ENCODE data around the gene GABARAP. TPM values are rescaled to one million over a fixed set of nuclear protein-coding genes. Genes with fewer than 3 reads are reported as not detected.

Gene GABARAP
- total and polyA plus RNA-seq, 2 of the 13 experiments (the other 11 are each of a cell fraction or from before 2014, with no cell fraction given) = 161 to 310 TPM

DNA sequence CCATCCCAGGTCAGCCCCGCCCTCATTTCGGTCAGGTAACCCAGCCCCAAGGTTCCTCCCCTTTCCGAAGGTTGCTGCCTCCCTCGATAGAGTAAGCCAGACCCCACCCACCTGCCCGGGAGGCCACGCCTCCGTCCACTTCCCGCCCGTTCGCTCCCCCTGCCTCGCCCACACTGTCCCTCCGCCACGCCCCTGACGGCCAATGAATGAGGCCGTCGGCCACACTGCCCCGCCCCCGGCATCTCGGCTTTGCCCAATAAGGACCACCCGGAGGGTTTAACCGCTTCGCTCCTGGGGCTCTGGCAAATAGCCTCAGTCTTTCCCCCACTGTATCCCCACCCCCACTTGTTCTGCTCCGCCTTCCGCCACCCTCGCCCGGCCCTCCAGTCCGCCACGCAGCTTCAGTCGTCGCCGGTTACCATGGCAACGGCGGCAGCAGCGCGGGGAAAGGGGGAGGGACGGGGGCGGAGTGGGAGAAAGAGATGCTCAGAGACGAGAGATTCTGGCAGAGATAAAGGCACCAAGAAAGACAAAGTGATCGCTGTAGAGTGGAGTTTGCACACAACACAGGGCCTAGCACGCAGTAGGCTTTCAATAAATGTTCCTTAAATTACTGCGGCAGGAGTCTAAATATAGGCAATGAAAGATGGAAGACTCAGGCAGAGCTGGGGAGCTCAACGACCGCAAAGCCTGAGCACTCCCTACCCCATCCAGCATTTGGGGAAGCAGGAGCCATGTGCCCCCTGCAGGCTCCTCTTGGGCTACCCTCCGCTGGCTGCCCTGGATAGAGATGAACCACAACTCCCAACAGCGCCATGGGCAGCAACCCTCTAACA, 27.7 kb downstream of the GABARAP start (continued):
- TF ChIP-seq, protein P1, sequence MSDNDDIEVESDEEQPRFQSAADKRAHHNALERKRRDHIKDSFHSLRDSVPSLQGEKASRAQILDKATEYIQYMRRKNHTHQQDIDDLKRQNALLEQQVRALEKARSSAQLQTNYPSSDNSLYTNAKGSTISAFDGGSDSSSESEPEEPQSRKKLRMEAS (IDR thresholded peaks at IDR 0.05) = peak; percentile 20
- TF ChIP-seq, protein P2, sequence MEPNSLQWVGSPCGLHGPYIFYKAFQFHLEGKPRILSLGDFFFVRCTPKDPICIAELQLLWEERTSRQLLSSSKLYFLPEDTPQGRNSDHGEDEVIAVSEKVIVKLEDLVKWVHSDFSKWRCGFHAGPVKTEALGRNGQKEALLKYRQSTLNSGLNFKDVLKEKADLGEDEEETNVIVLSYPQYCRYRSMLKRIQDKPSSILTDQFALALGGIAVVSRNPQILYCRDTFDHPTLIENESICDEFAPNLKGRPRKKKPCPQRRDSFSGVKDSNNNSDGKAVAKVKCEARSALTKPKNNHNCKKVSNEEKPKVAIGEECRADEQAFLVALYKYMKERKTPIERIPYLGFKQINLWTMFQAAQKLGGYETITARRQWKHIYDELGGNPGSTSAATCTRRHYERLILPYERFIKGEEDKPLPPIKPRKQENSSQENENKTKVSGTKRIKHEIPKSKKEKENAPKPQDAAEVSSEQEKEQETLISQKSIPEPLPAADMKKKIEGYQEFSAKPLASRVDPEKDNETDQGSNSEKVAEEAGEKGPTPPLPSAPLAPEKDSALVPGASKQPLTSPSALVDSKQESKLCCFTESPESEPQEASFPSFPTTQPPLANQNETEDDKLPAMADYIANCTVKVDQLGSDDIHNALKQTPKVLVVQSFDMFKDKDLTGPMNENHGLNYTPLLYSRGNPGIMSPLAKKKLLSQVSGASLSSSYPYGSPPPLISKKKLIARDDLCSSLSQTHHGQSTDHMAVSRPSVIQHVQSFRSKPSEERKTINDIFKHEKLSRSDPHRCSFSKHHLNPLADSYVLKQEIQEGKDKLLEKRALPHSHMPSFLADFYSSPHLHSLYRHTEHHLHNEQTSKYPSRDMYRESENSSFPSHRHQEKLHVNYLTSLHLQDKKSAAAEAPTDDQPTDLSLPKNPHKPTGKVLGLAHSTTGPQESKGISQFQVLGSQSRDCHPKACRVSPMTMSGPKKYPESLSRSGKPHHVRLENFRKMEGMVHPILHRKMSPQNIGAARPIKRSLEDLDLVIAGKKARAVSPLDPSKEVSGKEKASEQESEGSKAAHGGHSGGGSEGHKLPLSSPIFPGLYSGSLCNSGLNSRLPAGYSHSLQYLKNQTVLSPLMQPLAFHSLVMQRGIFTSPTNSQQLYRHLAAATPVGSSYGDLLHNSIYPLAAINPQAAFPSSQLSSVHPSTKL (CRISPR knock-in tag; IDR thresholded peaks at IDR 0.05) = no peak
- TF ChIP-seq MIXL1 (CRISPR knock-in tag; IDR thresholded peaks at IDR 0.05) = no peak
- TF ChIP-seq, protein P3, sequence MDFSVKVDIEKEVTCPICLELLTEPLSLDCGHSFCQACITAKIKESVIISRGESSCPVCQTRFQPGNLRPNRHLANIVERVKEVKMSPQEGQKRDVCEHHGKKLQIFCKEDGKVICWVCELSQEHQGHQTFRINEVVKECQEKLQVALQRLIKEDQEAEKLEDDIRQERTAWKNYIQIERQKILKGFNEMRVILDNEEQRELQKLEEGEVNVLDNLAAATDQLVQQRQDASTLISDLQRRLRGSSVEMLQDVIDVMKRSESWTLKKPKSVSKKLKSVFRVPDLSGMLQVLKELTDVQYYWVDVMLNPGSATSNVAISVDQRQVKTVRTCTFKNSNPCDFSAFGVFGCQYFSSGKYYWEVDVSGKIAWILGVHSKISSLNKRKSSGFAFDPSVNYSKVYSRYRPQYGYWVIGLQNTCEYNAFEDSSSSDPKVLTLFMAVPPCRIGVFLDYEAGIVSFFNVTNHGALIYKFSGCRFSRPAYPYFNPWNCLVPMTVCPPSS (IDR thresholded peaks at IDR 0.05) = no peak
- peak; percentile 67; the same call in 1 of the 2 replicates for TF ChIP-seq ZNF230 (CRISPR knock-in tag; IDR thresholded peaks at IDR 0.05)
- TF ChIP-seq, protein P4, sequence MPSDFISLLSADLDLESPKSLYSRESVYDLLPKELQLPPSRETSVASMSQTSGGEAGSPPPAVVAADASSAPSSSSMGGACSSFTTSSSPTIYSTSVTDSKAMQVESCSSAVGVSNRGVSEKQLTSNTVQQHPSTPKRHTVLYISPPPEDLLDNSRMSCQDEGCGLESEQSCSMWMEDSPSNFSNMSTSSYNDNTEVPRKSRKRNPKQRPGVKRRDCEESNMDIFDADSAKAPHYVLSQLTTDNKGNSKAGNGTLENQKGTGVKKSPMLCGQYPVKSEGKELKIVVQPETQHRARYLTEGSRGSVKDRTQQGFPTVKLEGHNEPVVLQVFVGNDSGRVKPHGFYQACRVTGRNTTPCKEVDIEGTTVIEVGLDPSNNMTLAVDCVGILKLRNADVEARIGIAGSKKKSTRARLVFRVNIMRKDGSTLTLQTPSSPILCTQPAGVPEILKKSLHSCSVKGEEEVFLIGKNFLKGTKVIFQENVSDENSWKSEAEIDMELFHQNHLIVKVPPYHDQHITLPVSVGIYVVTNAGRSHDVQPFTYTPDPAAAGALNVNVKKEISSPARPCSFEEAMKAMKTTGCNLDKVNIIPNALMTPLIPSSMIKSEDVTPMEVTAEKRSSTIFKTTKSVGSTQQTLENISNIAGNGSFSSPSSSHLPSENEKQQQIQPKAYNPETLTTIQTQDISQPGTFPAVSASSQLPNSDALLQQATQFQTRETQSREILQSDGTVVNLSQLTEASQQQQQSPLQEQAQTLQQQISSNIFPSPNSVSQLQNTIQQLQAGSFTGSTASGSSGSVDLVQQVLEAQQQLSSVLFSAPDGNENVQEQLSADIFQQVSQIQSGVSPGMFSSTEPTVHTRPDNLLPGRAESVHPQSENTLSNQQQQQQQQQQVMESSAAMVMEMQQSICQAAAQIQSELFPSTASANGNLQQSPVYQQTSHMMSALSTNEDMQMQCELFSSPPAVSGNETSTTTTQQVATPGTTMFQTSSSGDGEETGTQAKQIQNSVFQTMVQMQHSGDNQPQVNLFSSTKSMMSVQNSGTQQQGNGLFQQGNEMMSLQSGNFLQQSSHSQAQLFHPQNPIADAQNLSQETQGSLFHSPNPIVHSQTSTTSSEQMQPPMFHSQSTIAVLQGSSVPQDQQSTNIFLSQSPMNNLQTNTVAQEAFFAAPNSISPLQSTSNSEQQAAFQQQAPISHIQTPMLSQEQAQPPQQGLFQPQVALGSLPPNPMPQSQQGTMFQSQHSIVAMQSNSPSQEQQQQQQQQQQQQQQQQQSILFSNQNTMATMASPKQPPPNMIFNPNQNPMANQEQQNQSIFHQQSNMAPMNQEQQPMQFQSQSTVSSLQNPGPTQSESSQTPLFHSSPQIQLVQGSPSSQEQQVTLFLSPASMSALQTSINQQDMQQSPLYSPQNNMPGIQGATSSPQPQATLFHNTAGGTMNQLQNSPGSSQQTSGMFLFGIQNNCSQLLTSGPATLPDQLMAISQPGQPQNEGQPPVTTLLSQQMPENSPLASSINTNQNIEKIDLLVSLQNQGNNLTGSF (CRISPR knock-in tag; IDR thresholded peaks at IDR 0.05) = no peak
- TF ChIP-seq ZNF564 (CRISPR knock-in tag; IDR thresholded peaks at IDR 0.05) = no peak
- no peak for TF ChIP-seq U2AF2 (IDR thresholded peaks at IDR 0.05; ENCODE audit: low read depth, low read length)
- no peak for TF ChIP-seq ZNF10 (CRISPR knock-in tag; IDR thresholded peaks at IDR 0.05; ENCODE audit: borderline replicate concordance, low read depth)
- TF ChIP-seq, protein P5, sequence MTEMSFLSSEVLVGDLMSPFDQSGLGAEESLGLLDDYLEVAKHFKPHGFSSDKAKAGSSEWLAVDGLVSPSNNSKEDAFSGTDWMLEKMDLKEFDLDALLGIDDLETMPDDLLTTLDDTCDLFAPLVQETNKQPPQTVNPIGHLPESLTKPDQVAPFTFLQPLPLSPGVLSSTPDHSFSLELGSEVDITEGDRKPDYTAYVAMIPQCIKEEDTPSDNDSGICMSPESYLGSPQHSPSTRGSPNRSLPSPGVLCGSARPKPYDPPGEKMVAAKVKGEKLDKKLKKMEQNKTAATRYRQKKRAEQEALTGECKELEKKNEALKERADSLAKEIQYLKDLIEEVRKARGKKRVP (CRISPR knock-in tag; IDR thresholded peaks at IDR 0.05) = no peak
- no peak for TF ChIP-seq ZNF879 (CRISPR knock-in tag; IDR thresholded peaks at IDR 0.05)
- TF ChIP-seq, protein P6, sequence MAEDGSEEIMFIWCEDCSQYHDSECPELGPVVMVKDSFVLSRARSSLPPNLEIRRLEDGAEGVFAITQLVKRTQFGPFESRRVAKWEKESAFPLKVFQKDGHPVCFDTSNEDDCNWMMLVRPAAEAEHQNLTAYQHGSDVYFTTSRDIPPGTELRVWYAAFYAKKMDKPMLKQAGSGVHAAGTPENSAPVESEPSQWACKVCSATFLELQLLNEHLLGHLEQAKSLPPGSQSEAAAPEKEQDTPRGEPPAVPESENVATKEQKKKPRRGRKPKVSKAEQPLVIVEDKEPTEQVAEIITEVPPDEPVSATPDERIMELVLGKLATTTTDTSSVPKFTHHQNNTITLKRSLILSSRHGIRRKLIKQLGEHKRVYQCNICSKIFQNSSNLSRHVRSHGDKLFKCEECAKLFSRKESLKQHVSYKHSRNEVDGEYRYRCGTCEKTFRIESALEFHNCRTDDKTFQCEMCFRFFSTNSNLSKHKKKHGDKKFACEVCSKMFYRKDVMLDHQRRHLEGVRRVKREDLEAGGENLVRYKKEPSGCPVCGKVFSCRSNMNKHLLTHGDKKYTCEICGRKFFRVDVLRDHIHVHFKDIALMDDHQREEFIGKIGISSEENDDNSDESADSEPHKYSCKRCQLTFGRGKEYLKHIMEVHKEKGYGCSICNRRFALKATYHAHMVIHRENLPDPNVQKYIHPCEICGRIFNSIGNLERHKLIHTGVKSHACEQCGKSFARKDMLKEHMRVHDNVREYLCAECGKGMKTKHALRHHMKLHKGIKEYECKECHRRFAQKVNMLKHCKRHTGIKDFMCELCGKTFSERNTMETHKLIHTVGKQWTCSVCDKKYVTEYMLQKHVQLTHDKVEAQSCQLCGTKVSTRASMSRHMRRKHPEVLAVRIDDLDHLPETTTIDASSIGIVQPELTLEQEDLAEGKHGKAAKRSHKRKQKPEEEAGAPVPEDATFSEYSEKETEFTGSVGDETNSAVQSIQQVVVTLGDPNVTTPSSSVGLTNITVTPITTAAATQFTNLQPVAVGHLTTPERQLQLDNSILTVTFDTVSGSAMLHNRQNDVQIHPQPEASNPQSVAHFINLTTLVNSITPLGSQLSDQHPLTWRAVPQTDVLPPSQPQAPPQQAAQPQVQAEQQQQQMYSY (CRISPR knock-in tag; IDR thresholded peaks at IDR 0.05) = no peak
- peak; percentile 72 for TF ChIP-seq RFX1 (IDR thresholded peaks at IDR 0.05)
